T-helper 2 cell (primary cell): Measurements from ENCODE around the gene EVX2.

ENCODE experiments used
- DNase-seq, 5 experiments: peaks; one replicate each; pipeline versions ENCODE4 v3.0.0 to v3.0.0-alpha.2; 2012 to 2022

The EVX2 gene

GRCh38 chr2:176122052-176122682 is 38.4 kb upstream of the EVX2 start:
- DNase-seq = no peak

DNA sequence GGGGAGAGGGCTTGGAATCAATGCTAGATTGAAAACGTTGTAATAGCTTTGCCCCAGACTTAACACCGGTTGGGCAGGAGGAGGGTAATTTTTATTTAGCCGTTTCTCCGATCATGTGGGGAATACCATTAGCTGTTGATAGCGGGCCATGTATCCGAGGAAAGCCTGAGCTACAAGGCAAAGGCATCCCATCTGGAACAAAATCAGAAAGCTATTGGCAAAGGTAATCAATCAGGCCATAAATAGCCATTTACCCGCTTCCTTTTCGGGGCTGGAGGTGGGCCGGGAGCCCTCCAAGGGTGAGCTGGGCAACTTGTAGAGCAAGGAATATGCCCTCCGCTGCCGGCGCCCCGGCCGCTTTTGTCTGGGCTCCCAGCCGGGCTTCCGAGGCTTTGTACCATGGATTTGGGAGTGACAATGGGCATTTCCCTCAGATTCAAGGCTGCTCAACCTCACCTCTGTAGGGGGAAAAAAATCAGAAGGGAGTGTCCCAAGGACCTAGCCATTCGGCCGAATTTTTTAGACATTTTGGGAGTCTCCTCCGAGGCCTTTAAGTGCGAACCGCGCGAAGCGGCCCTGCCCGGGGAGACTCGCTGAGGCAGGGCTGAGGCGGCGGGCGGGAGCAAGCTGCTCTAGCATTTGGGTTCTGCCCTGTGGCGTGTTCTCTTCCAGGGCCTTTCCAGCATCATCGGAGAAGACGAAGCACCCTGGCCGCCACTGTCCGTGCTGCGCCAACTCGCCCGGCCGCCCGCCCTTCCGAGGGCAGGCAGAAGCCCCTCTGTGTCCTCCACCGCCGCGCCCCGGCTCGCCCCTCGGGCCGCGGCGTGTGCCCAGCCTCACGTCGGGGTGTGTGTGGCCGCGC is 37.7 kb upstream of the EVX2 start:
- no peak for DNase-seq

GRCh38 chr2:176120364-176121189 is 36.8 kb upstream of the EVX2 start:
- DNase-seq = no peak

- DNase-seq = peak in 1 of 5 experiments; percentile 54
Measured at GRCh38 chr2:176118601-176119339, 35.0 kb upstream of the EVX2 start.

- DNase-seq = no peak
Measured at GRCh38 chr2:176117823-176118371, 34.1 kb upstream of the EVX2 start.

GRCh38 chr2:176117162-176117822 is 33.5 kb upstream of the EVX2 start:
- no peak for DNase-seq

DNA sequence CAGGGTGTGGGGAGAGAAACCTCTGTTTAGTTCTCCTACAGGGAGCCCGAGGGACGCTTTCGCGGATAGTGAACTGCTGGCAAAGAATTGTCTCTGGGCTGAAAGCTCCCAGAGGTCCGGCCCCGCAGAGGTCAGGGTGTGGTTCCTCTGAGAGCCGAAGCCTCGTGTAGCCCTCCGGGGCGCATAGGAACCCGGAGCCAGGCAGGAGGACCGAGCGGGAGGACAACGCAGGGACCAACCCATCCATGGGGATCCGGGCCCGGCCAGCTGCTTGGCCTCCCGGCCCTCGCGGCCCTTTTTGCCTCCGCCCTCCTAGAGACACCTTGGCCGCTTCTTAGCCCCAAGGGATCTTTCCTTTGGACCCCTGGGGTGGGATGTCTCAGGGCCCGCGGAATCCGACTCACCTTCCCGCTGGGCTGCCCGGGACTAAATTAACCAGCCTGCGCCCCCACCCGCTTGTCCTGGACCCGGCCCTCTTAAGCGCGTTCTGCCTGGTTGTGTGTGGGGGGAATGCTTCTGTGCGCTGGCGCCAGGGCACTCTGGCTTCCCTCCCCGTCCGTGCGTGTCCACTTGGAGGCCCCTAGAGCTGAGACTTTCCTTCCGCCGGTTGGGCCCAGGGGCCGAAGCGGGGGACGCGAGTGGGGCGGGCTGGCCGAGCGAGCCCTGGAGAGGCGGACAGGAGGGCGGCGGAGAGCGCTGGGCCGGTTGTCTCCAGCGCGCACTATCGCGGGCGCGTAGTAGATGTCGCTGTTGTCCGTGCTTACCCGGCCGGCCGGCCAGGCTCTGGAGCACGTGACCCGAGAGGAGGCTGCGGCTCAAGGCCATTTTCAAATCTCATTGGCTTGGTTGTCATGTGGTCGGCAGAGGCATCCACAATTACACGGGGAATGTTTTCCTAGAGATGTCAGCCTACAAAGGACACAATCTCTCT is 32.4 kb upstream of the EVX2 start, which contains the start of gene HOXD10:
HOXD10 (plus strand) TSS at position 896 of the 931 bp plus-strand sequence. CDS start 56 bp downstream, outside the sequence.
- DNase-seq = no peak

- DNase-seq = no peak
Measured at GRCh38 chr2:176114930-176115625, 31.3 kb upstream of the EVX2 start.

- no peak for DNase-seq
Measured at GRCh38 chr2:176114120-176114929, 30.6 kb upstream of the EVX2 start.

DNA sequence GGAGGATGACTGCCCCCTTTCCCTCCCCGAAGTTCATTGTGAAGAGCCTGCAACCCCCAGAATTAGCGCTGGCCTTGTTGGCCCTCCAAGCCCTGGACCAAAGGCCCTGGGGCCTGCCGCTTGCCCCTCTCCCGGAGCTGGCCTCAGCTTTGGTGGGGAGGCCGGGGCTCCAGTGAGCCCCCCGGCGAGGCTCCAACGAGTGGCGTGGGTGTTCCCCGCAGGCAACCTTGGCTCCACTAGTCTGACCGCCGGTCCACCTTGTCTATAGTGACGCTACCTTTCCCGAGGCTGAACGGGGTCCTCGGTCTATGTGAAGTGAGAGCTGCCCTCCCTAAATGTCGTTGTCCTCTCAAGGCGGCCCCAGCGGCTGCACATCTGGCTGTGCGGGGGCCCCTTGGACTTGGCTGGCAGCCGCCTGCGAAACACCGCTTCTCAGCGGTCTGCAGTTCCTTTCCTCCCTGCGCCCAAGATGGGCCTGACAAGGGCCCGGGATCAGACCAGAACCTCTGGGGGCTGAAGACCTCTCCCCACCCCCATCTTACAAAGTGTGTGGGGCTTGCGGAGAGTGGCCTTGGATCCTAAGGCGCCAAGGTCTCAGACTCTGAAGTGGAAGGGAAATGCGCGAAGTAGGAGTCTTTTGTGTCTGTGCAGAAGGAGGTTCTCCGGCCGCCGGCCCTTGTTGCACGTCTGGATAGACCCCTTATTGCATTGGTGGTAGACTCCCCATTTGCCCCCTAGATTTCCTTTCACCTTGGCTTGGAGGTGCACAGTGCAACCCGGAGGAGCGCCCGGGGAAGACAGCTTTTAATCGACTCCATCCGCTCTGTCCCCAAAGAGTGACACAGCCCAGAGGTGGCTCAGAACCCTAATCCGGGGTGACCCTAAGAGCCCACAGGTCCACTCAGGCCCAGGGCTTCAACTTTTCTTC is 28.9 kb upstream of the EVX2 start:
- DNase-seq = no peak

DNA sequence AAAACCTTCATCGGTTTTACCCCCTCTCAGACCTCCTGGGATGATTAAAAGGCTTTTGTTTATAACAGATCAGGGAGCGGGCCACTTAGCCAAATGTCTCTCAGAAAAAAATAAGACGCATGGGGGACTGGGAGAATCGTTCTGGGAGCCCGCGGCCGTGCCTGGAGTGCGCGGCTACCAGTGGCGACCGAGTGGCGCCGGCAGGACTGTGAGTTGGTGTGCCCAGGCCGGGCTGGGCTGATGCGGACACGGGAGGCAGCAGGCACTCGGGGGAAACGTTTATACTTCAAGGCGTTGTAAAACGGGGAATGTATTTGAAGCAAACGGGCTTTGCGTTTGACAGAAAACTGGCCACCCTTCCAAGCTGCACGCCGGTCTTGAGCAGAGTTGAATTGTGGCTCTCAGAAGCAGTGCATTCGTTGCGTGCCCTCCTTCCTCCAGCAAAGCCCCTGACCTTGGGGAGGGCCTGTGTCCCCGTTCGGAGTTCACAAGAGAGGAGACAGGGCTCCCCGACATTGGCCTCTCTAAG is 28.1 kb upstream of the EVX2 start:
- no peak for DNase-seq

- peak in 1 of 5 experiments; percentile 42 for DNase-seq
Measured at GRCh38 chr2:176111309-176111663, 27.5 kb upstream of the EVX2 start.

GRCh38 chr2:176110415-176111308 is 26.9 kb upstream of the EVX2 start:
- no peak for DNase-seq

GRCh38 chr2:176109946-176110345 is 26.2 kb upstream of the EVX2 start:
- DNase-seq = no peak

GRCh38 chr2:176109192-176109901 is 25.6 kb upstream of the EVX2 start:
- no peak for DNase-seq

- DNase-seq = no peak
Measured at GRCh38 chr2:176107731-176108181, 24.0 kb upstream of the EVX2 start.
